Keratinocyte (primary cell): Measurements from ENCODE around the gene SAYSD1.
"Not testable (repeated sequence)": the region's sequence is repeated elsewhere in the genome, so short reads cannot be mapped to it uniquely, and the experiment has no call there.

Experiments used
- EZH2 ChIP-seq: IDR thresholded peaks from one replicate; pipeline ENCODE4 v1.6.1; 2012; ENCODE audit warnings: inconsistent platforms, mild to moderate bottlenecking, low read length, moderate library complexity
- TF ChIP-seq, protein P1 (sequence below), 3 experiments: IDR thresholded peaks in 1 of 3; conservative IDR thresholded peaks in 1 of 3; optimal IDR thresholded peaks in 1 of 3; 2 replicates in 2 of 3; 3 replicates in 1 of 3; pipeline versions ENCODE3 to v1.5.1; 2011; ENCODE audit warnings: low read length in 3 of 3, mild to moderate bottlenecking in 3 of 3, moderate library complexity in 2 of 3, control low read depth in 1 of 3, inconsistent platforms in 1 of 3; ENCODE audit not compliant: insufficient read depth in 2 of 3; ENCODE audit errors: extremely low read depth in 1 of 3

GRCh38 chr6:39134761-39135160, 19.8 kb upstream of the SAYSD1 start:
- TF ChIP-seq, protein P1, sequence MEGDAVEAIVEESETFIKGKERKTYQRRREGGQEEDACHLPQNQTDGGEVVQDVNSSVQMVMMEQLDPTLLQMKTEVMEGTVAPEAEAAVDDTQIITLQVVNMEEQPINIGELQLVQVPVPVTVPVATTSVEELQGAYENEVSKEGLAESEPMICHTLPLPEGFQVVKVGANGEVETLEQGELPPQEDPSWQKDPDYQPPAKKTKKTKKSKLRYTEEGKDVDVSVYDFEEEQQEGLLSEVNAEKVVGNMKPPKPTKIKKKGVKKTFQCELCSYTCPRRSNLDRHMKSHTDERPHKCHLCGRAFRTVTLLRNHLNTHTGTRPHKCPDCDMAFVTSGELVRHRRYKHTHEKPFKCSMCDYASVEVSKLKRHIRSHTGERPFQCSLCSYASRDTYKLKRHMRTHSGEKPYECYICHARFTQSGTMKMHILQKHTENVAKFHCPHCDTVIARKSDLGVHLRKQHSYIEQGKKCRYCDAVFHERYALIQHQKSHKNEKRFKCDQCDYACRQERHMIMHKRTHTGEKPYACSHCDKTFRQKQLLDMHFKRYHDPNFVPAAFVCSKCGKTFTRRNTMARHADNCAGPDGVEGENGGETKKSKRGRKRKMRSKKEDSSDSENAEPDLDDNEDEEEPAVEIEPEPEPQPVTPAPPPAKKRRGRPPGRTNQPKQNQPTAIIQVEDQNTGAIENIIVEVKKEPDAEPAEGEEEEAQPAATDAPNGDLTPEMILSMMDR (optimal IDR thresholded peaks at IDR 0.05 in 1 of 3, IDR thresholded peaks at IDR 0.05 in 1 of 3, conservative IDR thresholded peaks at IDR 0.05 in 1 of 3; ENCODE audit: extremely low read depth in 1 of 3, insufficient read depth in 2 of 3, low read length in 3 of 3): not testable (repeated sequence)
- TF ChIP-seq EZH2: not testable (repeated sequence)
